H1 (cell line): ENCODE results near the gene MEF2D. TPM values are rescaled to one million over a fixed set of nuclear protein-coding genes. Genes with fewer than 3 reads are reported as not detected.

ENCODE experiments used
- GTF2F1 ChIP-seq: IDR thresholded peaks from 2 replicates; pipeline ENCODE4 v1.6.1; 2012; ENCODE audit warnings: low read depth, low read length, improper control_type of control experiment, borderline replicate concordance
- HDAC2 ChIP-seq, 2 experiments: fragments of 300-600 bp in 1 of 2; sonication (generic) in 1 of 2; IDR thresholded peaks; 2 replicates each; pipeline ENCODE4 v1.6.1; 2011 to 2012; ENCODE audit warnings: low read depth in 2 of 2, low read length in 2 of 2, mild to moderate bottlenecking in 2 of 2, moderate library complexity in 2 of 2, borderline replicate concordance in 1 of 2, inconsistent platforms in 1 of 2
- KDM1A ChIP-seq: fragments of 200-600, 300-600 bp; sonication (generic); IDR thresholded peaks from 2 replicates; pipeline ENCODE4 v1.7.1; 2016; ENCODE audit warnings: mild to moderate bottlenecking, low read length, borderline replicate concordance
- SP1 ChIP-seq: IDR thresholded peaks from 2 replicates; pipeline ENCODE4 v1.6.1; 2011; ENCODE audit warnings: low read depth, low read length
- TBP ChIP-seq: IDR thresholded peaks from 2 replicates; pipeline ENCODE4 v1.6.1; 2011; ENCODE audit warnings: low read depth, low read length, improper control_type of control experiment
- TEAD4 ChIP-seq: IDR thresholded peaks from 2 replicates; pipeline ENCODE4 v1.6.1; 2012; ENCODE audit warnings: low read depth, low read length, inconsistent platforms, mixed read lengths
- YY1 ChIP-seq: IDR thresholded peaks from 2 replicates; pipeline ENCODE4 v1.6.1; 2011; ENCODE audit warnings: low read depth, mild to moderate bottlenecking, low read length
- polyA plus RNA-seq, 7 experiments: library from polyadenylated mRNA; depleted of rRNA in 3 of 7; stranded (reverse) in 5 of 7; unstranded in 2 of 7; fragments of >200 nt in 5 of 7; fragments of 200-250 nt in 2 of 7; gene quantifications; 1 replicate in 5 of 7; 2 replicates in 1 of 7; 4 replicates in 1 of 7; pipeline versions ENCODE4 v1.2.1 to v1.2.3, GENCODE V29; 2011 to 2013; ENCODE audit warnings: missing spikeins in 2 of 7, mixed read lengths in 2 of 7
- total RNA-seq: library from RNA; stranded (reverse); fragmentation: NEBNext Ultra II Directional; extraction: Animal tissue kit (Norgen Biotek cat#: 25700); gene quantifications from 2 replicates; pipeline ENCODE4 v1.2.1, GENCODE V29; 2021
- TF ChIP-seq, protein P1 (sequence below): IDR thresholded peaks from 2 replicates; pipeline ENCODE4 v1.6.1; 2011; ENCODE audit warnings: low read length, improper control_type of control experiment
- TF ChIP-seq, protein P2 (sequence below): IDR thresholded peaks from 2 replicates; pipeline ENCODE4 v1.6.1; 2012; ENCODE audit warnings: inconsistent platforms

The MEF2D gene
- total and polyA plus RNA-seq, 2 of the 8 experiments (the other 6 are each of a cell fraction or from before 2014, with no cell fraction given), result 17.3 to 20.3 TPM

GRCh38 chr1:156456625-156457465 lies 43.7 kb downstream of the MEF2D start (continued):
- 0 out of 2 replicates have a peak, but pooled peaks have one; percentile 10 for TF ChIP-seq KDM1A
- TF ChIP-seq SP1, result 0 out of 2 replicates have a peak, but pooled peaks have one; percentile 23
- 0 out of 4 replicates have a peak, but pooled peaks of 1 of the 2 experiments have one; percentile 74 for TF ChIP-seq HDAC2 (IDR thresholded peaks at IDR 0.05; ENCODE audit: borderline replicate concordance in 1 of 2, low read depth in 2 of 2, low read length in 2 of 2)
- TF ChIP-seq, protein P1, sequence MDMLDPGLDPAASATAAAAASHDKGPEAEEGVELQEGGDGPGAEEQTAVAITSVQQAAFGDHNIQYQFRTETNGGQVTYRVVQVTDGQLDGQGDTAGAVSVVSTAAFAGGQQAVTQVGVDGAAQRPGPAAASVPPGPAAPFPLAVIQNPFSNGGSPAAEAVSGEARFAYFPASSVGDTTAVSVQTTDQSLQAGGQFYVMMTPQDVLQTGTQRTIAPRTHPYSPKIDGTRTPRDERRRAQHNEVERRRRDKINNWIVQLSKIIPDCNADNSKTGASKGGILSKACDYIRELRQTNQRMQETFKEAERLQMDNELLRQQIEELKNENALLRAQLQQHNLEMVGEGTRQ, result peak; percentile 91
- TF ChIP-seq, protein P2, sequence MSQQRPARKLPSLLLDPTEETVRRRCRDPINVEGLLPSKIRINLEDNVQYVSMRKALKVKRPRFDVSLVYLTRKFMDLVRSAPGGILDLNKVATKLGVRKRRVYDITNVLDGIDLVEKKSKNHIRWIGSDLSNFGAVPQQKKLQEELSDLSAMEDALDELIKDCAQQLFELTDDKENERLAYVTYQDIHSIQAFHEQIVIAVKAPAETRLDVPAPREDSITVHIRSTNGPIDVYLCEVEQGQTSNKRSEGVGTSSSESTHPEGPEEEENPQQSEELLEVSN, result peak; percentile 89
- no peak for TF ChIP-seq GTF2F1
- 0 out of 2 replicates have a peak, but pooled peaks have one; percentile 1 for TF ChIP-seq TEAD4
- TF ChIP-seq TBP, result peak; percentile 72; the same call in 1 of the 2 replicates
- 0 out of 2 replicates have a peak, but pooled peaks have one; percentile 3 for TF ChIP-seq YY1
- TF ChIP-seq, all 59 proteins: peak for 21
